Naive thymus-derived CD4-positive, alpha-beta T cell (primary cell): ENCODE results near the gene MAP1LC3C. TPM values are rescaled to one million over a fixed set of nuclear protein-coding genes. Genes with fewer than 3 reads are reported as not detected.
A peak's percentile ranks its signal among the peaks of the same experiment; 100 is the strongest.

ENCODE experiments used
- ATAC-seq: fragments of 150-1000 bp; cut with Tn5 transposase; 2 replicates; pipeline ENCODE4 v1.10.0; 2021; ENCODE audit warnings: mild to moderate bottlenecking, moderate library complexity
- CTCF ChIA-PET: fragments of 350-600 bp; sonication (Branson Sonifier 250); formaldehyde crosslinking; loops from one replicate; lab custom pipeline; 2021; ENCODE audit warnings: antibody characterized with exemption; lab: Charles Lee
- POLR2A ChIA-PET: fragments of 350-600 bp; sonication (Branson Sonifier 250); formaldehyde crosslinking; loops from one replicate; lab custom pipeline; 2021; ENCODE audit warnings: antibody characterized with exemption, inconsistent platforms; lab: Charles Lee
- DNase-seq, 9 donors: peaks; one replicate each; pipeline versions ENCODE4 v3.0.0 to v3.0.0-alpha.2; 2020 to 2022; ENCODE audit warnings: mixed read lengths in 1 of 9
- H3K27ac ChIP-seq: one replicate; pipeline ENCODE4 v1.7.0; 2013; ENCODE audit warnings: mild to moderate bottlenecking, low read depth, low read length, moderate library complexity
- H3K27me3 ChIP-seq, 2 donors: one replicate each; pipeline ENCODE4 v1.7.0; 2013; ENCODE audit warnings: low read length in 2 of 2, mild to moderate bottlenecking in 2 of 2, moderate library complexity in 2 of 2; ENCODE audit not compliant: control insufficient read depth in 2 of 2, insufficient read depth in 2 of 2
- H3K36me3 ChIP-seq, 3 experiments: 1 replicate in 2 of 3; 2 replicates in 1 of 3; pipeline ENCODE4 v1.7.0; 2013; ENCODE audit warnings: low read length in 3 of 3, mild to moderate bottlenecking in 3 of 3, moderate library complexity in 1 of 3; ENCODE audit not compliant: insufficient read depth in 3 of 3, control insufficient read depth in 2 of 3
- H3K4me1 ChIP-seq, 2 donors: one replicate each; pipeline ENCODE4 v1.7.0; 2013; ENCODE audit warnings: low read length in 2 of 2, mild to moderate bottlenecking in 2 of 2, moderate library complexity in 1 of 2; ENCODE audit not compliant: control insufficient read depth in 2 of 2, insufficient read depth in 2 of 2
- H3K4me3 ChIP-seq: 2 replicates; pipeline ENCODE4 v1.7.0; 2013; ENCODE audit warnings: mild to moderate bottlenecking, low read length
- H3K9me3 ChIP-seq, 3 experiments: 1 replicate in 2 of 3; 2 replicates in 1 of 3; pipeline ENCODE4 v1.7.0; 2013; ENCODE audit warnings: low read length in 3 of 3; ENCODE audit not compliant: control insufficient read depth in 2 of 3
- H3K27ac Mint-ChIP-seq, 9 donors: one replicate each; pipeline ENCODE4 v1.8.0; 2020 to 2022; ENCODE audit warnings: mixed read lengths in 9 of 9, mild to moderate bottlenecking in 8 of 9, moderate library complexity in 5 of 9, inconsistent platforms in 2 of 9
- H3K27me3 Mint-ChIP-seq, 5 donors: one replicate each; pipeline ENCODE4 v1.8.0; 2021 to 2022; ENCODE audit warnings: mixed read lengths in 5 of 5, mild to moderate bottlenecking in 1 of 5
- H3K36me3 Mint-ChIP-seq, 5 donors: one replicate each; pipeline ENCODE4 v1.8.0; 2020 to 2022; ENCODE audit warnings: mixed read lengths in 5 of 5, mild to moderate bottlenecking in 3 of 5, inconsistent platforms in 1 of 5
- H3K4me1 Mint-ChIP-seq, 7 donors: one replicate each; pipeline ENCODE4 v1.8.0; 2020 to 2022; ENCODE audit warnings: mixed read lengths in 7 of 7, mild to moderate bottlenecking in 3 of 7, inconsistent platforms in 1 of 7
- H3K4me3 Mint-ChIP-seq, 10 donors: one replicate each; pipeline ENCODE4 v1.8.0; 2020 to 2022; ENCODE audit warnings: mild to moderate bottlenecking in 10 of 10, mixed read lengths in 10 of 10, moderate library complexity in 6 of 10, inconsistent platforms in 2 of 10
- H3K9me3 Mint-ChIP-seq, 11 donors: one replicate each; pipeline ENCODE4 v1.8.0; 2020 to 2022; ENCODE audit warnings: mixed read lengths in 11 of 11, mild to moderate bottlenecking in 4 of 11, inconsistent platforms in 1 of 11, moderate library complexity in 1 of 11
- intact Hi-C, 2 donors: fragments of 100-400 bp; cut with micrococcal nuclease; formaldehyde crosslinking; loops; one replicate each; pipeline ENCODE4 v1.15.1; 2023
- polyA plus RNA-seq, 2 donors: library from polyadenylated mRNA; unstranded; fragments of 300-500 nt; fragmentation: Illumina TruSeq; gene quantifications; one replicate each; pipeline ENCODE4 v1.2.3, GENCODE V29; 2021
- total RNA-seq, 6 experiments: library from RNA in 5 of 6; stranded (reverse) in 5 of 6; gene quantifications; 1 replicate in 5 of 6; 2 replicates in 1 of 6; pipeline ENCODE4 v1.2.3 and lab custom pipeline; 2021 to 2026

MAP1LC3C gene
- total and polyA plus RNA-seq, 7 experiments from 2014 or later, result not detected

- intact Hi-C loops, result no loop called here
- no peak overlapping the region for H3K4me3 Mint-ChIP-seq
Measured at GRCh38 chr1:241979926-241980325, 19.0 kb downstream of the MAP1LC3C start.

GRCh38 chr1:241979071-241979470 lies 19.8 kb downstream of the MAP1LC3C start:
- Mint-ChIP-seq H3K4me3 (no peak overlapping the region), H3K36me3 (peaks cover 0 to 4% (median 0%) of the 10 kb centered on the region in 5 donors), H3K9me3 (peaks cover 0 to 4% (median 0%) of the 10 kb centered on the region in 11 donors), H3K27ac (no peak overlapping the region), H3K4me1 (no peaks in the 10 kb centered on the region), H3K27me3 (no peaks in the 10 kb centered on the region)
- no peaks in the 10 kb centered on the region for H3K9me3 ChIP-seq
- H3K4me1 ChIP-seq, result no peaks in the 10 kb centered on the region
- intact Hi-C loops, result no loop called here
- H3K27me3 ChIP-seq, result no peaks in the 10 kb centered on the region
- ChIA-PET CTCF (no interaction called here), POLR2A (no interaction called here)
- H3K36me3 ChIP-seq, result no peaks in the 10 kb centered on the region
- no peak overlapping the region for H3K4me3 ChIP-seq
- no peak for DNase-seq
- ATAC-seq, result no peak
- no peak overlapping the region for H3K27ac ChIP-seq

More at GRCh38 chr1:241979926-241980325, 19.0 kb downstream of the MAP1LC3C start:
- no peaks in the 10 kb centered on the region for H3K27me3 Mint-ChIP-seq
- no peaks in the 10 kb centered on the region for H3K4me1 Mint-ChIP-seq
- H3K4me3 ChIP-seq, result no peak overlapping the region
- H3K4me1 ChIP-seq, result no peaks in the 10 kb centered on the region
- no peaks in the 10 kb centered on the region for H3K27me3 ChIP-seq
- CTCF ChIA-PET, result no interaction called here
- peaks cover 0 to 4% (median 0%) of the 10 kb centered on the region in 11 donors for H3K9me3 Mint-ChIP-seq
- ATAC-seq (no peak), DNase-seq (no peak)
- H3K36me3 Mint-ChIP-seq, result peaks cover 0 to 4% (median 0%) of the 10 kb centered on the region in 5 donors
- POLR2A ChIA-PET, result no interaction called here
- no peaks in the 10 kb centered on the region for H3K36me3 ChIP-seq
- no peak overlapping the region for H3K27ac Mint-ChIP-seq
- H3K27ac ChIP-seq, result no peak overlapping the region
- no peaks in the 10 kb centered on the region for H3K9me3 ChIP-seq

- Mint-ChIP-seq H3K36me3 (peaks cover 0 to 4% (median 0%) of the 10 kb centered on the region in 5 donors), H3K27ac (no peak overlapping the region), H3K4me1 (peaks cover 0 to 2% (median 0%) of the 10 kb centered on the region in 7 donors), H3K27me3 (peaks cover 0 to 3% (median 0%) of the 10 kb centered on the region in 5 donors), H3K4me3 (no peak overlapping the region), H3K9me3 (peaks cover 0 to 4% (median 0%) of the 10 kb centered on the region in 11 donors)
- Histone ChIP-seq H3K36me3 (no peaks in the 10 kb centered on the region), H3K27me3 (no peaks in the 10 kb centered on the region), H3K4me3 (no peak overlapping the region), H3K27ac (no peak overlapping the region), H3K4me1 (no peaks in the 10 kb centered on the region), H3K9me3 (no peaks in the 10 kb centered on the region)
- intact Hi-C loops, result no loop called here
- ATAC-seq, result no peak
- DNase-seq, result no peak
- ChIA-PET POLR2A (no interaction called here), CTCF (no interaction called here)
Measured at GRCh38 chr1:241976229-241976628, 22.7 kb downstream of the MAP1LC3C start.

GRCh38 chr1:241972703-241973369 lies 26.1 kb downstream of the MAP1LC3C start:
- H3K4me1 Mint-ChIP-seq, result peaks cover 0 to 2% (median 0%) of the 10 kb centered on the region in 7 donors
- no peaks in the 10 kb centered on the region for H3K27me3 ChIP-seq
- H3K27ac ChIP-seq, result no peak overlapping the region
- intact Hi-C loops, result no loop called here
- no peaks in the 10 kb centered on the region for H3K9me3 Mint-ChIP-seq
- no peaks in the 10 kb centered on the region for H3K36me3 Mint-ChIP-seq
- CTCF ChIA-PET, result no interaction called here
- no peak overlapping the region for H3K4me3 Mint-ChIP-seq
- H3K4me1 ChIP-seq, result no peaks in the 10 kb centered on the region
- no peak for DNase-seq
- POLR2A ChIA-PET, result no interaction called here
- H3K27me3 Mint-ChIP-seq, result peaks cover 0 to 4% (median 0%) of the 10 kb centered on the region in 5 donors
- ATAC-seq, result no peak
- no peaks in the 10 kb centered on the region for H3K36me3 ChIP-seq
- H3K27ac Mint-ChIP-seq, result no peak overlapping the region
- no peaks in the 10 kb centered on the region for H3K9me3 ChIP-seq
- H3K4me3 ChIP-seq, result no peak overlapping the region

- Mint-ChIP-seq H3K27ac (no peak overlapping the region), H3K4me1 (peaks cover 0 to 2% (median 0%) of the 10 kb centered on the region in 7 donors), H3K27me3 (peaks cover 0 to 7% (median 0%) of the 10 kb centered on the region in 5 donors), H3K36me3 (no peaks in the 10 kb centered on the region), H3K9me3 (no peaks in the 10 kb centered on the region), H3K4me3 (no peak overlapping the region)
- ChIA-PET CTCF (no interaction called here), POLR2A (no interaction called here)
- DNase-seq (no peak), ATAC-seq (no peak)
- no peak overlapping the region for H3K4me3 ChIP-seq
- intact Hi-C loops, result no loop called here
- H3K9me3 ChIP-seq, result no peaks in the 10 kb centered on the region
- H3K27ac ChIP-seq, result no peak overlapping the region
- H3K27me3 ChIP-seq, result no peaks in the 10 kb centered on the region
- no peaks in the 10 kb centered on the region for H3K36me3 ChIP-seq
- H3K4me1 ChIP-seq, result no peaks in the 10 kb centered on the region
Measured at GRCh38 chr1:241968611-241969010, 30.3 kb downstream of the MAP1LC3C start.

GRCh38 chr1:241964550-241965282 lies 34.2 kb downstream of the MAP1LC3C start:
- peaks cover 0 to under 1% (median 0%) of the 10 kb centered on the region in 7 donors for H3K4me1 Mint-ChIP-seq
- ChIA-PET POLR2A (no interaction called here), CTCF (no interaction called here)
- H3K9me3 Mint-ChIP-seq, result no peaks in the 10 kb centered on the region
- Histone ChIP-seq H3K4me3 (no peak overlapping the region), H3K27ac (no peak overlapping the region), H3K4me1 (no peaks in the 10 kb centered on the region), H3K9me3 (no peaks in the 10 kb centered on the region), H3K27me3 (no peaks in the 10 kb centered on the region), H3K36me3 (no peaks in the 10 kb centered on the region)
- H3K27ac Mint-ChIP-seq, result no peak overlapping the region
- intact Hi-C loops, result no loop called here
- H3K36me3 Mint-ChIP-seq, result no peaks in the 10 kb centered on the region
- no peak overlapping the region for H3K4me3 Mint-ChIP-seq
- peak; percentile 59 for ATAC-seq
- H3K27me3 Mint-ChIP-seq, result peaks cover 0 to 7% (median 0%) of the 10 kb centered on the region in 5 donors
- no peak for DNase-seq
